Measurements from ENCODE around the gene NDUFB10.

DNA sequence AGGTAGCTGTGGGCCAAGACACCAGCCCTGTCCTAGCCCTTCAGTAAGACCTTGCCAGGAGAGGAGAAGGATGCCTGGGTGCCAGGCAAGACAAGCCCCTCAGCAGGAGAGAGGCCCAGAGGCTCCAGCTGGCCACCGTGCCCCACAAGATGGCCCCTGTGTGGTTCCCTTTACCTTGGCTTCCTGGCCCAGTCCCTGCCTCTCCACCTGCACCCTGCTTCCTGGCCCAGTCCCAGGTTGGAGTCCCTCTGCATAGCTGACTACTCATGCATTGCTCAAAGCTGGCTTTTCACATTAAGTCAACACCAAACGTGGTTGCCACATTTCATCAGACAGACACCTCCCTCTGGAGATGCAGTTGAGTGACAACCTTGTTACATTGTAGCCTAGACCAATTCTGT, 34.4 kb downstream of the NDUFB10 start:
- TF ChIP-seq CTCF (IDR thresholded peaks at IDR 0.05) (no peak), POLR2A (IDR thresholded peaks at IDR 0.05) (no peak), POLR2AphosphoS5 (IDR thresholded peaks at IDR 0.05) (no peak), EP300 (IDR thresholded peaks at IDR 0.05) (no peak)
